Neural cell (in vitro differentiated cells): ENCODE data around the gene KIR3DL3.
"Not testable (repeated sequence)": the region's sequence is repeated elsewhere in the genome, so short reads cannot be mapped to it uniquely, and the experiment has no call there.

Source experiments
- CTCF ChIP-seq: fragments of 450-650 bp; IDR thresholded peaks from 2 replicates; pipeline ENCODE4 v1.5.1; 2014; ENCODE audit warnings: antibody characterized with exemption, mild to moderate bottlenecking, moderate library complexity; ENCODE audit not compliant: poor library complexity, severe bottlenecking
- EZH2 ChIP-seq: fragments of 200-600, 300-800 bp; shearing (Covaris generic), sonication (generic); IDR thresholded peaks from 2 replicates; pipeline ENCODE4 v1.6.1; 2014; ENCODE audit warnings: antibody characterized with exemption, low read length, borderline replicate concordance, mild to moderate bottlenecking; ENCODE audit not compliant: insufficient read depth, poor library complexity, severe bottlenecking
- POLR2AphosphoS5 ChIP-seq: IDR thresholded peaks from 2 replicates; pipeline ENCODE4 v1.6.1; 2012
- SMC3 ChIP-seq: fragments of 450-650 bp; conservative IDR thresholded peaks from 2 replicates; pipeline ENCODE4 v1.6.1; 2014; ENCODE audit warnings: antibody characterized with exemption, mild to moderate bottlenecking, moderate library complexity; ENCODE audit not compliant: poor library complexity
- TF ChIP-seq, protein P1 (sequence below): IDR thresholded peaks from 2 replicates; pipeline ENCODE4 v1.6.1; 2012; ENCODE audit warnings: borderline replicate concordance

- TF ChIP-seq CTCF, POLR2AphosphoS5, EZH2, SMC3: not testable (repeated sequence)
- TF ChIP-seq, protein P1, sequence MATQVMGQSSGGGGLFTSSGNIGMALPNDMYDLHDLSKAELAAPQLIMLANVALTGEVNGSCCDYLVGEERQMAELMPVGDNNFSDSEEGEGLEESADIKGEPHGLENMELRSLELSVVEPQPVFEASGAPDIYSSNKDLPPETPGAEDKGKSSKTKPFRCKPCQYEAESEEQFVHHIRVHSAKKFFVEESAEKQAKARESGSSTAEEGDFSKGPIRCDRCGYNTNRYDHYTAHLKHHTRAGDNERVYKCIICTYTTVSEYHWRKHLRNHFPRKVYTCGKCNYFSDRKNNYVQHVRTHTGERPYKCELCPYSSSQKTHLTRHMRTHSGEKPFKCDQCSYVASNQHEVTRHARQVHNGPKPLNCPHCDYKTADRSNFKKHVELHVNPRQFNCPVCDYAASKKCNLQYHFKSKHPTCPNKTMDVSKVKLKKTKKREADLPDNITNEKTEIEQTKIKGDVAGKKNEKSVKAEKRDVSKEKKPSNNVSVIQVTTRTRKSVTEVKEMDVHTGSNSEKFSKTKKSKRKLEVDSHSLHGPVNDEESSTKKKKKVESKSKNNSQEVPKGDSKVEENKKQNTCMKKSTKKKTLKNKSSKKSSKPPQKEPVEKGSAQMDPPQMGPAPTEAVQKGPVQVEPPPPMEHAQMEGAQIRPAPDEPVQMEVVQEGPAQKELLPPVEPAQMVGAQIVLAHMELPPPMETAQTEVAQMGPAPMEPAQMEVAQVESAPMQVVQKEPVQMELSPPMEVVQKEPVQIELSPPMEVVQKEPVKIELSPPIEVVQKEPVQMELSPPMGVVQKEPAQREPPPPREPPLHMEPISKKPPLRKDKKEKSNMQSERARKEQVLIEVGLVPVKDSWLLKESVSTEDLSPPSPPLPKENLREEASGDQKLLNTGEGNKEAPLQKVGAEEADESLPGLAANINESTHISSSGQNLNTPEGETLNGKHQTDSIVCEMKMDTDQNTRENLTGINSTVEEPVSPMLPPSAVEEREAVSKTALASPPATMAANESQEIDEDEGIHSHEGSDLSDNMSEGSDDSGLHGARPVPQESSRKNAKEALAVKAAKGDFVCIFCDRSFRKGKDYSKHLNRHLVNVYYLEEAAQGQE, result not testable (repeated sequence)
Observed at GRCh38 chr19:54738306-54738705, 14.1 kb downstream of the KIR3DL3 start, which contains the start of gene KIR2DL3.
